Spleen (tissue), 11 donors: ENCODE measurements around the gene HCFC1R1. TPM values are rescaled to one million over a fixed set of nuclear protein-coding genes. Genes with fewer than 3 reads are reported as not detected.

Experiments used
- DNase-seq: peaks from one replicate; pipeline ENCODE4 v3.0.0-alpha.2; 2020
- H3K27ac ChIP-seq, 8 donors: fragments of 200-600 bp; sonication (generic) in 7 of 8; 1 replicate in 4 of 8; 2 replicates in 4 of 8; pipeline versions ENCODE4 v1.5.0 to v1.8.0; 2016 to 2021; ENCODE audit warnings: inconsistent platforms in 4 of 8, mild to moderate bottlenecking in 4 of 8, moderate library complexity in 1 of 8
- H3K27me3 ChIP-seq, 7 donors: fragments of 200-600 bp; sonication (generic) in 6 of 7; replicated peaks in 1 of 7; 1 replicate in 4 of 7; 2 replicates in 3 of 7; pipeline versions ENCODE4 v1.5.0 to v1.8.0; 2016 to 2021; ENCODE audit warnings: inconsistent platforms in 3 of 7, mild to moderate bottlenecking in 1 of 7
- H3K36me3 ChIP-seq, 6 donors: fragments of 200-600 bp; sonication (generic) in 5 of 6; 1 replicate in 4 of 6; 2 replicates in 2 of 6; pipeline versions ENCODE4 v1.5.0 to v1.8.0; 2016 to 2021; ENCODE audit warnings: inconsistent platforms in 2 of 6
- H3K4me1 ChIP-seq, 6 donors: fragments of 200-600 bp; sonication (generic) in 5 of 6; 1 replicate in 3 of 6; 2 replicates in 3 of 6; pipeline versions ENCODE4 v1.5.0 to v1.8.0; 2016 to 2021; ENCODE audit warnings: inconsistent platforms in 3 of 6
- H3K4me3 ChIP-seq, 8 donors: fragments of 200-600 bp; sonication (generic) in 7 of 8; 1 replicate in 4 of 8; 2 replicates in 4 of 8; pipeline versions ENCODE4 v1.5.0 to v1.8.0; 2016 to 2021; ENCODE audit warnings: inconsistent platforms in 4 of 8, mild to moderate bottlenecking in 4 of 8, moderate library complexity in 2 of 8
- H3K9me3 ChIP-seq, 8 donors: fragments of 200-600 bp; sonication (generic) in 7 of 8; 1 replicate in 4 of 8; 2 replicates in 4 of 8; pipeline versions ENCODE4 v1.5.0 to v1.8.0; 2016 to 2021; ENCODE audit warnings: inconsistent platforms in 4 of 8
- CTCF ChIP-seq, 11 experiments: fragments of 200-600 bp in 7 of 11; fragments of 450-650 bp in 4 of 11; sonication (generic) in 4 of 11; IDR thresholded peaks in 8 of 11; conservative IDR thresholded peaks in 3 of 11; 1 replicate in 7 of 11; 2 replicates in 4 of 11; pipeline versions ENCODE4 v1.4.0 to v1.8.0; 2016 to 2021; ENCODE audit warnings: antibody characterized with exemption in 11 of 11, inconsistent platforms in 4 of 11, mild to moderate bottlenecking in 1 of 11
- POLR2A ChIP-seq, 3 donors: fragments of 450-650 bp; IDR thresholded peaks; one replicate each; pipeline ENCODE4 v1.5.1; 2017; ENCODE audit warnings: antibody characterized with exemption in 3 of 3, mild to moderate bottlenecking in 1 of 3
- POLR2AphosphoS5 ChIP-seq, 3 donors: sonication (generic); formaldehyde crosslinking; IDR thresholded peaks; one replicate each; pipeline ENCODE4 v1.5.1; 2017; ENCODE audit warnings: antibody characterized with exemption in 3 of 3
- WGBS, 5 donors: extraction: QIAGEN DNeasy Blood & Tissue Kit in 3 of 5; methylation state at CpG; one replicate each; pipeline versions ENCODE4 v1.1.5 to v1.1.7; 2013 to 2018; 5-methylcytosine and 5-hydroxymethylcytosine counted together
- intact Hi-C: fragments of 100-400 bp; cut with DNase I; formaldehyde crosslinking; loops from one replicate; pipeline ENCODE4 v1.15.0; 2023; ENCODE audit warnings: low total_unique reads
- polyA plus RNA-seq, 3 donors: library from polyadenylated mRNA; stranded (reverse); fragments of 200-250 nt; gene quantifications; one replicate each; pipeline ENCODE4 v1.2.1, GENCODE V29; 2013
- total RNA-seq, 7 donors: library from RNA; depleted of rRNA in 3 of 7; stranded (reverse); fragments of >200 nt in 3 of 7; fragmentation: NEBNext Ultra II Directional in 4 of 7; extraction: Animal tissue kit (Norgen Biotek cat#: 25700) in 4 of 7; gene quantifications; one replicate each; pipeline versions ENCODE4 v1.1.0 to v1.2.1, GENCODE V29; 2016 to 2021
- donor health status: healthy with polysubstance abuse.
- donor health status: DM: no; HTN: no; CAD: no; lungs with moderate emphysema.
- donor health status: DM: no; HTN: no; CAD: no.
- donor health status: Bipolar disorder and iron deficiency.
- donor health status: healthy.
- donor health status: DM: no; HTN: no; CAD: no.
- donor health status: DM: yes; HTN: yes; CAD: no.

HCFC1R1 gene
- total and polyA plus RNA-seq, 10 donors: 15.5 to 74.5 (median 27.2) TPM

GRCh38 chr16:3023415-3023668 lies 400 bp downstream of the HCFC1R1 start:
- WGBS, 5 donors: 12 to 55% (median 34%) methylated on average over 4 to 6 of the region's 6 CpGs
- peaks cover 0 to 27% (median 18%) of the 10 kb centered on the region in 6 donors for H3K36me3 ChIP-seq
- peak overlapping the region; percentile 94 to 97 (median 95) for H3K27ac ChIP-seq
- intact Hi-C loops: no loop called here
- peaks cover 43 to 85% (median 70%) of the 10 kb centered on the region in 6 donors for H3K4me1 ChIP-seq
- DNase-seq: no peak
- TF ChIP-seq CTCF (IDR thresholded peaks at IDR 0.05 in 8 of 11, conservative IDR thresholded peaks at IDR 0.05 in 3 of 11): no peak
- TF ChIP-seq POLR2AphosphoS5 (IDR thresholded peaks at IDR 0.05): no peak
- TF ChIP-seq POLR2A (IDR thresholded peaks at IDR 0.05): no peak
- peak overlapping the region; percentile 29 to 86 (median 63) for H3K4me3 ChIP-seq
- peaks cover 0 to 14% (median 3%) of the 10 kb centered on the region in 7 donors for H3K27me3 ChIP-seq
- H3K9me3 ChIP-seq: no peaks in the 10 kb centered on the region

GRCh38 chr16:3022684-3023414 lies 893 bp downstream of the HCFC1R1 start:
- Histone ChIP-seq H3K27me3 (peaks cover 0 to 15% (median 8%) of the 10 kb centered on the region in 7 donors), H3K9me3 (no peaks in the 10 kb centered on the region), H3K27ac (peak overlapping the region; percentile 94 to 97 (median 95)), H3K4me3 (peak overlapping the region in 7 of 8 donors; percentile 50 to 86 (median 65)), H3K36me3 (peaks cover 0 to 26% (median 18%) of the 10 kb centered on the region in 6 donors), H3K4me1 (peaks cover 42 to 85% (median 70%) of the 10 kb centered on the region in 6 donors)
- no peak for TF ChIP-seq CTCF (IDR thresholded peaks at IDR 0.05 in 8 of 11, conservative IDR thresholded peaks at IDR 0.05 in 3 of 11)
- no peak for TF ChIP-seq POLR2A (IDR thresholded peaks at IDR 0.05)
- TF ChIP-seq POLR2AphosphoS5 (IDR thresholded peaks at IDR 0.05): no peak
- intact Hi-C loops: no loop called here
- 47 to 63% (median 56%) methylated on average over 8 of the region's 8 CpGs for WGBS, 5 donors
- peak; percentile 78 for DNase-seq

GRCh38 chr16:3022208-3022683 lies 1.5 kb downstream of the HCFC1R1 start:
- H3K27me3 ChIP-seq: peaks cover 0 to 21% (median 14%) of the 10 kb centered on the region in 7 donors
- 19 to 41% (median 32%) methylated on average over 8 of the region's 8 CpGs for WGBS, 5 donors
- H3K4me1 ChIP-seq: peaks cover 41 to 85% (median 70%) of the 10 kb centered on the region in 6 donors
- TF ChIP-seq CTCF (IDR thresholded peaks at IDR 0.05 in 8 of 11, conservative IDR thresholded peaks at IDR 0.05 in 3 of 11) (no peak), POLR2A (IDR thresholded peaks at IDR 0.05) (no peak), POLR2AphosphoS5 (IDR thresholded peaks at IDR 0.05) (peak; percentile 50 to 63 (median 55))
- intact Hi-C loops: no loop called here
- peaks cover 0 to 20% (median 17%) of the 10 kb centered on the region in 6 donors for H3K36me3 ChIP-seq
- peak; percentile 87 for DNase-seq
- H3K27ac ChIP-seq: peak overlapping the region; percentile 27 to 95 (median 94)
- H3K9me3 ChIP-seq: no peaks in the 10 kb centered on the region
- peak overlapping the region in 4 of 8 donors; percentile 56 to 86 (median 63) for H3K4me3 ChIP-seq
